ENCODE measurements around the gene CYP3A4. TPM values are rescaled to one million over a fixed set of nuclear protein-coding genes. Genes with fewer than 3 reads are reported as not detected.

Gene CYP3A4
- total and polyA plus RNA-seq, 2 of the 8 experiments (the other 6 are each of a cell fraction or from before 2014, with no cell fraction given), result not detected

GRCh38 chr7:99784007-99784406 lies at the start of gene CYP3A4 (continued):
- TF ChIP-seq ATF3 (IDR thresholded peaks at IDR 0.05; ENCODE audit: insufficient read depth, low read depth, low read length), result no peak
- no peak for TF ChIP-seq POLR2A (IDR thresholded peaks at IDR 0.05; ENCODE audit: control extremely low read depth in 1 of 2, low read depth in 2 of 2, low read length in 2 of 2)
